Measurements from ENCODE around the gene ELOVL2. TPM values are rescaled to one million over a fixed set of nuclear protein-coding genes. Genes with fewer than 3 reads are reported as not detected.

The ELOVL2 gene
- total RNA-seq, 4 donors from 2014 or later, result 0.14 to 0.16 TPM; not detected in 2

DNA sequence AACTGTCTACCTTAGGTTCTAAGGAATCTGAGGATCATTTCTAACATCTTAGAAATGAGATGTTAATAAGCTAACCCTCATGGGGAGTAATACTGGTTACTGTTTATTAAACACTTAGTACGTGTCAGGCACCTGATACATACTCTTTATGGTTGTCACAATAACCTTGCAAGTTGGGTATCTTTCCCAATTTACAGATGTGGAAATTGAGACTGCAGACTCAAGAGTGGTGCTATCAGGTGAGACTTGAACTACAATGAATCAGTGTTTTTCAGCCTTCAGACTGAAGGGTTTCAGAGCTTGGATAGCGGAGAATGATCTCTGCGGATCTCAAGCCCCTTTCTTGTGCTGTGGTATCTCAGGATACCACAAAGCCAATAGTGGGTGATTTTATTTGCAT lies 27.0 kb downstream of the ELOVL2 start:
- Histone ChIP-seq H3K27me3 (peaks cover 18% of the 10 kb centered on the region), H3K9me3 (no peaks in the 10 kb centered on the region), H3K4me3 (no peak overlapping the region), H3K4me1 (no peaks in the 10 kb centered on the region), H3K36me3 (no peaks in the 10 kb centered on the region), H3K27ac (no peak overlapping the region)
- TF ChIP-seq, protein P1, sequence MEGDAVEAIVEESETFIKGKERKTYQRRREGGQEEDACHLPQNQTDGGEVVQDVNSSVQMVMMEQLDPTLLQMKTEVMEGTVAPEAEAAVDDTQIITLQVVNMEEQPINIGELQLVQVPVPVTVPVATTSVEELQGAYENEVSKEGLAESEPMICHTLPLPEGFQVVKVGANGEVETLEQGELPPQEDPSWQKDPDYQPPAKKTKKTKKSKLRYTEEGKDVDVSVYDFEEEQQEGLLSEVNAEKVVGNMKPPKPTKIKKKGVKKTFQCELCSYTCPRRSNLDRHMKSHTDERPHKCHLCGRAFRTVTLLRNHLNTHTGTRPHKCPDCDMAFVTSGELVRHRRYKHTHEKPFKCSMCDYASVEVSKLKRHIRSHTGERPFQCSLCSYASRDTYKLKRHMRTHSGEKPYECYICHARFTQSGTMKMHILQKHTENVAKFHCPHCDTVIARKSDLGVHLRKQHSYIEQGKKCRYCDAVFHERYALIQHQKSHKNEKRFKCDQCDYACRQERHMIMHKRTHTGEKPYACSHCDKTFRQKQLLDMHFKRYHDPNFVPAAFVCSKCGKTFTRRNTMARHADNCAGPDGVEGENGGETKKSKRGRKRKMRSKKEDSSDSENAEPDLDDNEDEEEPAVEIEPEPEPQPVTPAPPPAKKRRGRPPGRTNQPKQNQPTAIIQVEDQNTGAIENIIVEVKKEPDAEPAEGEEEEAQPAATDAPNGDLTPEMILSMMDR (IDR thresholded peaks at IDR 0.05), result no peak
- TF ChIP-seq EP300 (IDR thresholded peaks at IDR 0.05; ENCODE audit: low read depth), result no peak
- no peak for TF ChIP-seq POLR2A (IDR thresholded peaks at IDR 0.05)
- TF ChIP-seq POLR2AphosphoS5 (IDR thresholded peaks at IDR 0.05), result no peak
- intact Hi-C loops (cut with DNase I; ENCODE audit: low total_unique reads), result no loop called here
- in situ Hi-C loops (cut with MboI; ENCODE audit: low pct_ligation_motif_present in 1 of 4, low pct_unique_long_range_greater_than_20kb in 1 of 4, low sequenced_read_pairs in 3 of 4), result no loop called here
- 90 to 92% methylated on average over 2 to 3 of the region's 3 CpGs for WGBS, 2 donors (ENCODE audit: low coverage in 1 of 2)
- DNase-seq, result no peak

DNA sequence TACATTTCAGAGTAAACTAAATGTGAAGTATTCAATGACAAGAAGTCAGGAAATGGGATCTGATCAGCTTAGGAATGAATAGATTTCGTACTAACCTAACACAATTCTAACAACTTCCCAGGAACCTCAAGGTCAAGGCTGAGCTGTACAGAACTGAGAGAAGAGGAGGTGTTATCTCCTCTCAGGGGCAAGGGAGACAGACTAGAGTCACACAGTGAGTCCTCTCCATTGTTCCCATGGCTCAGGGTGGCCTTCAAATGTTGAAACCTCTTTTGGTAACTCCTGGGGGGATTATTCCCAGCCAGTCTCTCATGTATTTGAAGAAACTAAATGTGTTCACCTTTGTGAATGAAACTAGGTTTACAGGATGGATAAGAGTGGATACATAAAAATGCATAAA lies 27.7 kb downstream of the ELOVL2 start:
- TF ChIP-seq POLR2AphosphoS5 (IDR thresholded peaks at IDR 0.05) (no peak), POLR2A (IDR thresholded peaks at IDR 0.05) (no peak), EP300 (IDR thresholded peaks at IDR 0.05; ENCODE audit: low read depth) (no peak)
- TF ChIP-seq, protein P1 (IDR thresholded peaks at IDR 0.05), result no peak
- Histone ChIP-seq H3K9me3 (no peaks in the 10 kb centered on the region), H3K27me3 (peaks cover 25% of the 10 kb centered on the region), H3K4me1 (no peaks in the 10 kb centered on the region), H3K27ac (no peak overlapping the region), H3K36me3 (no peaks in the 10 kb centered on the region), H3K4me3 (no peak overlapping the region)
- WGBS, 2 donors (ENCODE audit: low coverage in 1 of 2), result 88 to 89% methylated on average over 1 of the region's 1 CpG
- intact Hi-C loops (cut with DNase I; ENCODE audit: low total_unique reads), result no loop called here
- no peak for DNase-seq
- in situ Hi-C loops (cut with MboI; ENCODE audit: low pct_ligation_motif_present in 1 of 4, low pct_unique_long_range_greater_than_20kb in 1 of 4, low sequenced_read_pairs in 3 of 4), result no loop called here

DNA sequence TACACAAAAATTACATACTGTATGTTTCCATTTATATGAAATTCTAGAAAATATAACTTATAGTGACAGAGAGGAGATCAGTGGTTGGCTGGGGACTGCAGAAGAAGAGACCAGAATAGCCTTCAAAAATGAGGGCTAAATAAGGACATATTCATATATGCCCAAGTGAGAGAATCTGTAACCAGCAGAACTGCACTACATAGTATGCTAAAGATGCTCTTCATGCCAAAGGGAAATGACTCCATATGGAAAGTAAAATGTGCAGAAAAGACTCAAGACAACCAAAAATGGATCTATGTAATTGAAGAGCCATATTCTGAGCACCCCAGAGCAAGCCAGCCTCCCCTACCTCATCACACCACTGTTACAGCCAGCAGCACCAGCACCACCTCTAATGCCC lies 29.0 kb downstream of the ELOVL2 start:
- Histone ChIP-seq H3K27me3 (peaks cover 34% of the 10 kb centered on the region), H3K27ac (no peak overlapping the region), H3K36me3 (no peaks in the 10 kb centered on the region), H3K4me3 (no peak overlapping the region), H3K9me3 (no peaks in the 10 kb centered on the region), H3K4me1 (no peaks in the 10 kb centered on the region)
- in situ Hi-C loops (cut with MboI; ENCODE audit: low pct_ligation_motif_present in 1 of 4, low pct_unique_long_range_greater_than_20kb in 1 of 4, low sequenced_read_pairs in 3 of 4), result no loop called here
- no peak for DNase-seq
- intact Hi-C loops (cut with DNase I; ENCODE audit: low total_unique reads), result no loop called here
- TF ChIP-seq, protein P1 (IDR thresholded peaks at IDR 0.05), result no peak

DNA sequence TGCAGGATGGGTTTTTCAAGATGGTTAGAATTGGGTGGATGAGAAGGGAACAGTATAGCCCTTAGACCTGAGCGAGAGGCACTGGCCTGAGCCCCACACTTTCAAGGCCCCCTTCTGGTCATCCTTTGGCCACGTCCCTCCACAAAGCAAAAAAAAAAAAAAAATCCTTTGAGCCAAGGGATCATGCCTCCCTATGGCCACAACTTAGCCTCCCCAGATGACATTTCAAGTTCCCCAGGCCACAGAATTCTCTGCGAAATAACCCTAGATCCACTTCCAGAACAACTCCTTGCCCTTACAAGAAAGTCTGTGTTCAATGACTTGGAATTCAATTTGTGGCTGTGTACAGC lies 30.4 kb downstream of the ELOVL2 start:
- H3K4me1 ChIP-seq, result peaks cover 0 to 6% (median 0%) of the 10 kb centered on the region in 4 donors
- TF ChIP-seq POLR2A (IDR thresholded peaks at IDR 0.05) (no peak), POLR2AphosphoS5 (IDR thresholded peaks at IDR 0.05) (no peak), EP300 (IDR thresholded peaks at IDR 0.05; ENCODE audit: low read depth) (no peak)
- TF ChIP-seq, protein P1 (IDR thresholded peaks at IDR 0.05), result no peak
- in situ Hi-C loops (cut with MboI; ENCODE audit: low pct_ligation_motif_present in 1 of 4, low pct_unique_long_range_greater_than_20kb in 1 of 4, low sequenced_read_pairs in 3 of 4) (no loop called here), intact Hi-C loops (cut with DNase I; ENCODE audit: low total_unique reads) (no loop called here)
- DNase-seq, result no peak
- no peak overlapping the region for H3K4me3 ChIP-seq
- H3K27ac ChIP-seq, result no peak overlapping the region
- no peaks in the 10 kb centered on the region for H3K9me3 ChIP-seq
- WGBS, 2 donors (ENCODE audit: low coverage in 1 of 2), result 73 to 76% methylated on average over 2 to 3 of the region's 3 CpGs
- H3K36me3 ChIP-seq, result no peaks in the 10 kb centered on the region
- H3K27me3 ChIP-seq, result peaks cover 34% of the 10 kb centered on the region

Data from transverse colon (tissue), 4 donors.